ENCODE measurements around the gene LPP.
A peak's percentile ranks its signal among the peaks of the same experiment; 100 is the strongest.
"Not testable (repeated sequence)": the region's sequence is repeated elsewhere in the genome, so short reads cannot be mapped to it uniquely, and the experiment has no call there.

LPP gene

GRCh38 chr3:188154014-188154808 lies at the start of gene LPP:
Gene LPP (plus strand): TSS chr3:188154157. CDS start chr3:188406121, 251,964 bp downstream.
- in situ Hi-C loops (cut with HindIII; ENCODE audit: low pct_ligation_motif_present, low pct_unique_long_range_greater_than_20kb, low sequenced_read_pairs) = no loop called here
- peak; percentile 72 for DNase-seq

- no peak for DNase-seq
- in situ Hi-C loops (cut with HindIII; ENCODE audit: low pct_ligation_motif_present, low pct_unique_long_range_greater_than_20kb, low sequenced_read_pairs) = no loop called here
Observed at GRCh38 chr3:188106006-188106405, 48.0 kb upstream of the LPP start.

GRCh38 chr3:188106454-188106853 lies 47.5 kb upstream of the LPP start:
- DNase-seq = no peak
- in situ Hi-C loops (cut with HindIII; ENCODE audit: low pct_ligation_motif_present, low pct_unique_long_range_greater_than_20kb, low sequenced_read_pairs) = no loop called here

GRCh38 chr3:188106887-188107830 lies 46.8 kb upstream of the LPP start:
- no peak for DNase-seq
- in situ Hi-C loops (cut with HindIII; ENCODE audit: low pct_ligation_motif_present, low pct_unique_long_range_greater_than_20kb, low sequenced_read_pairs) = no loop called here

- in situ Hi-C loops (cut with HindIII; ENCODE audit: low pct_ligation_motif_present, low pct_unique_long_range_greater_than_20kb, low sequenced_read_pairs) = no loop called here
- no peak for DNase-seq
Observed at GRCh38 chr3:188108703-188109412, 45.1 kb upstream of the LPP start.

- DNase-seq = peak; percentile 12
- in situ Hi-C loops (cut with HindIII; ENCODE audit: low pct_ligation_motif_present, low pct_unique_long_range_greater_than_20kb, low sequenced_read_pairs) = no loop called here
Observed at GRCh38 chr3:188111002-188111584, 42.9 kb upstream of the LPP start.

- DNase-seq = no peak
- in situ Hi-C loops (cut with HindIII; ENCODE audit: low pct_ligation_motif_present, low pct_unique_long_range_greater_than_20kb, low sequenced_read_pairs) = no loop called here
Observed at GRCh38 chr3:188113756-188114155, 40.2 kb upstream of the LPP start.

- no peak for DNase-seq
- in situ Hi-C loops (cut with HindIII; ENCODE audit: low pct_ligation_motif_present, low pct_unique_long_range_greater_than_20kb, low sequenced_read_pairs) = no loop called here
Observed at GRCh38 chr3:188119846-188120245, 34.1 kb upstream of the LPP start.

- no peak for DNase-seq
Observed at GRCh38 chr3:188122571-188123169, 31.3 kb upstream of the LPP start.

GRCh38 chr3:188123170-188123905 lies 30.6 kb upstream of the LPP start:
- DNase-seq = no peak
- in situ Hi-C loops (cut with HindIII; ENCODE audit: low pct_ligation_motif_present, low pct_unique_long_range_greater_than_20kb, low sequenced_read_pairs) = no loop called here

More at GRCh38 chr3:188122571-188123169, 31.3 kb upstream of the LPP start:
- in situ Hi-C loops (cut with HindIII; ENCODE audit: low pct_ligation_motif_present, low pct_unique_long_range_greater_than_20kb, low sequenced_read_pairs) = no loop called here

GRCh38 chr3:188124184-188124583 lies 29.8 kb upstream of the LPP start:
- in situ Hi-C loops (cut with HindIII; ENCODE audit: low pct_ligation_motif_present, low pct_unique_long_range_greater_than_20kb, low sequenced_read_pairs) = no loop called here

GRCh38 chr3:188125076-188125475 lies 28.9 kb upstream of the LPP start:
- in situ Hi-C loops (cut with HindIII; ENCODE audit: low pct_ligation_motif_present, low pct_unique_long_range_greater_than_20kb, low sequenced_read_pairs) = no loop called here
- no peak for DNase-seq

More at GRCh38 chr3:188124184-188124583, 29.8 kb upstream of the LPP start:
- DNase-seq = no peak

GRCh38 chr3:188126276-188126675 lies 27.7 kb upstream of the LPP start:
- no peak for DNase-seq
- in situ Hi-C loops (cut with HindIII; ENCODE audit: low pct_ligation_motif_present, low pct_unique_long_range_greater_than_20kb, low sequenced_read_pairs) = no loop called here

- in situ Hi-C loops (cut with HindIII; ENCODE audit: low pct_ligation_motif_present, low pct_unique_long_range_greater_than_20kb, low sequenced_read_pairs) = no loop called here
Observed at GRCh38 chr3:188126934-188127333, 27.0 kb upstream of the LPP start.

GRCh38 chr3:188128905-188129304 lies 25.1 kb upstream of the LPP start:
- no peak for DNase-seq
- in situ Hi-C loops (cut with HindIII; ENCODE audit: low pct_ligation_motif_present, low pct_unique_long_range_greater_than_20kb, low sequenced_read_pairs) = no loop called here

More at GRCh38 chr3:188126934-188127333, 27.0 kb upstream of the LPP start:
- DNase-seq = no peak

- DNase-seq; in situ Hi-C loops (cut with HindIII; ENCODE audit: low pct_ligation_motif_present, low pct_unique_long_range_greater_than_20kb, low sequenced_read_pairs): not testable (repeated sequence)
Observed at GRCh38 chr3:188131023-188131422, 22.9 kb upstream of the LPP start.

GRCh38 chr3:188133219-188133618 lies 20.7 kb upstream of the LPP start:
- peak; percentile 86 for DNase-seq
- in situ Hi-C loops (cut with HindIII; ENCODE audit: low pct_ligation_motif_present, low pct_unique_long_range_greater_than_20kb, low sequenced_read_pairs) = no loop called here

All from ACHN (cell line).